ENCODE data around the gene CAMKMT.

- TF ChIP-seq CTCF (conservative IDR thresholded peaks at IDR 0.05; ENCODE audit: low read length), result no peak
- no peak for TF ChIP-seq EZH2phosphoT487 (IDR thresholded peaks at IDR 0.05; ENCODE audit: borderline replicate concordance, low read depth, low read length)
Measured at GRCh38 chr2:44778671-44779476, 417.1 kb downstream of the CAMKMT start.
